Measurements from ENCODE around the gene ARID1B. TPM values are rescaled to one million over a fixed set of nuclear protein-coding genes. Genes with fewer than 3 reads are reported as not detected.

Gene ARID1B
- total and polyA plus RNA-seq, 4 donors, result 7.0 to 49.0 (median 24.2) TPM

GRCh38 chr6:156918647-156919046 lies 141.5 kb downstream of the ARID1B start:
- DNase-seq (ENCODE audit: low spot score), result no peak
- H3K27me3 ChIP-seq (ENCODE audit: control insufficient read depth in 4 of 4, insufficient read depth in 4 of 4, low read length in 3 of 4), result no peaks in the 10 kb centered on the region
- H3K36me3 ChIP-seq (ENCODE audit: control insufficient read depth in 4 of 4, insufficient read depth in 3 of 4, low read depth in 1 of 4, low read length in 3 of 4), result no peaks in the 10 kb centered on the region
- H3K9me3 ChIP-seq (ENCODE audit: control insufficient read depth in 4 of 4, low read length in 3 of 4), result no peaks in the 10 kb centered on the region
- H3K4me1 ChIP-seq (ENCODE audit: control insufficient read depth in 4 of 4, insufficient read depth in 4 of 4, low read length in 3 of 4), result no peaks in the 10 kb centered on the region
- peak overlapping the region in 1 of 2 donors; percentile 9 for H3K9ac ChIP-seq (ENCODE audit: low read depth in 1 of 2, low read length in 2 of 2)
- H3K27ac ChIP-seq (ENCODE audit: low read depth in 1 of 2, low read length in 2 of 2), result no peak overlapping the region
- no peak overlapping the region for H3K4me3 ChIP-seq (ENCODE audit: low read depth in 1 of 3, low read length in 3 of 3)
- no peak for TF ChIP-seq HNF4G (IDR thresholded peaks at IDR 0.05)
- no peak for TF ChIP-seq NR2F2 (IDR thresholded peaks at IDR 0.05)
- TF ChIP-seq GABPA (IDR thresholded peaks at IDR 0.05 in 1 of 2, conservative IDR thresholded peaks at IDR 0.05 in 1 of 2), result no peak
- TF ChIP-seq, protein P1, sequence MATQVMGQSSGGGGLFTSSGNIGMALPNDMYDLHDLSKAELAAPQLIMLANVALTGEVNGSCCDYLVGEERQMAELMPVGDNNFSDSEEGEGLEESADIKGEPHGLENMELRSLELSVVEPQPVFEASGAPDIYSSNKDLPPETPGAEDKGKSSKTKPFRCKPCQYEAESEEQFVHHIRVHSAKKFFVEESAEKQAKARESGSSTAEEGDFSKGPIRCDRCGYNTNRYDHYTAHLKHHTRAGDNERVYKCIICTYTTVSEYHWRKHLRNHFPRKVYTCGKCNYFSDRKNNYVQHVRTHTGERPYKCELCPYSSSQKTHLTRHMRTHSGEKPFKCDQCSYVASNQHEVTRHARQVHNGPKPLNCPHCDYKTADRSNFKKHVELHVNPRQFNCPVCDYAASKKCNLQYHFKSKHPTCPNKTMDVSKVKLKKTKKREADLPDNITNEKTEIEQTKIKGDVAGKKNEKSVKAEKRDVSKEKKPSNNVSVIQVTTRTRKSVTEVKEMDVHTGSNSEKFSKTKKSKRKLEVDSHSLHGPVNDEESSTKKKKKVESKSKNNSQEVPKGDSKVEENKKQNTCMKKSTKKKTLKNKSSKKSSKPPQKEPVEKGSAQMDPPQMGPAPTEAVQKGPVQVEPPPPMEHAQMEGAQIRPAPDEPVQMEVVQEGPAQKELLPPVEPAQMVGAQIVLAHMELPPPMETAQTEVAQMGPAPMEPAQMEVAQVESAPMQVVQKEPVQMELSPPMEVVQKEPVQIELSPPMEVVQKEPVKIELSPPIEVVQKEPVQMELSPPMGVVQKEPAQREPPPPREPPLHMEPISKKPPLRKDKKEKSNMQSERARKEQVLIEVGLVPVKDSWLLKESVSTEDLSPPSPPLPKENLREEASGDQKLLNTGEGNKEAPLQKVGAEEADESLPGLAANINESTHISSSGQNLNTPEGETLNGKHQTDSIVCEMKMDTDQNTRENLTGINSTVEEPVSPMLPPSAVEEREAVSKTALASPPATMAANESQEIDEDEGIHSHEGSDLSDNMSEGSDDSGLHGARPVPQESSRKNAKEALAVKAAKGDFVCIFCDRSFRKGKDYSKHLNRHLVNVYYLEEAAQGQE (IDR thresholded peaks at IDR 0.05), result no peak
- no peak for TF ChIP-seq RAD21 (IDR thresholded peaks at IDR 0.05)
- TF ChIP-seq JUND (IDR thresholded peaks at IDR 0.05), result no peak
- TF ChIP-seq, protein P2, sequence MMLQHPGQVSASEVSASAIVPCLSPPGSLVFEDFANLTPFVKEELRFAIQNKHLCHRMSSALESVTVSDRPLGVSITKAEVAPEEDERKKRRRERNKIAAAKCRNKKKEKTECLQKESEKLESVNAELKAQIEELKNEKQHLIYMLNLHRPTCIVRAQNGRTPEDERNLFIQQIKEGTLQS (IDR thresholded peaks at IDR 0.05), result no peak
- TF ChIP-seq, protein P3, sequence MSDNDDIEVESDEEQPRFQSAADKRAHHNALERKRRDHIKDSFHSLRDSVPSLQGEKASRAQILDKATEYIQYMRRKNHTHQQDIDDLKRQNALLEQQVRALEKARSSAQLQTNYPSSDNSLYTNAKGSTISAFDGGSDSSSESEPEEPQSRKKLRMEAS (IDR thresholded peaks at IDR 0.05), result no peak
- no peak for TF ChIP-seq TAF1 (conservative IDR thresholded peaks at IDR 0.05)
- no peak for TF ChIP-seq SP1 (IDR thresholded peaks at IDR 0.05)
- TF ChIP-seq, protein P4, sequence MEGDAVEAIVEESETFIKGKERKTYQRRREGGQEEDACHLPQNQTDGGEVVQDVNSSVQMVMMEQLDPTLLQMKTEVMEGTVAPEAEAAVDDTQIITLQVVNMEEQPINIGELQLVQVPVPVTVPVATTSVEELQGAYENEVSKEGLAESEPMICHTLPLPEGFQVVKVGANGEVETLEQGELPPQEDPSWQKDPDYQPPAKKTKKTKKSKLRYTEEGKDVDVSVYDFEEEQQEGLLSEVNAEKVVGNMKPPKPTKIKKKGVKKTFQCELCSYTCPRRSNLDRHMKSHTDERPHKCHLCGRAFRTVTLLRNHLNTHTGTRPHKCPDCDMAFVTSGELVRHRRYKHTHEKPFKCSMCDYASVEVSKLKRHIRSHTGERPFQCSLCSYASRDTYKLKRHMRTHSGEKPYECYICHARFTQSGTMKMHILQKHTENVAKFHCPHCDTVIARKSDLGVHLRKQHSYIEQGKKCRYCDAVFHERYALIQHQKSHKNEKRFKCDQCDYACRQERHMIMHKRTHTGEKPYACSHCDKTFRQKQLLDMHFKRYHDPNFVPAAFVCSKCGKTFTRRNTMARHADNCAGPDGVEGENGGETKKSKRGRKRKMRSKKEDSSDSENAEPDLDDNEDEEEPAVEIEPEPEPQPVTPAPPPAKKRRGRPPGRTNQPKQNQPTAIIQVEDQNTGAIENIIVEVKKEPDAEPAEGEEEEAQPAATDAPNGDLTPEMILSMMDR (IDR thresholded peaks at IDR 0.05; ENCODE audit: low read depth, low read length, missing input control), result no peak
- TF ChIP-seq RXRA (IDR thresholded peaks at IDR 0.05), result no peak
- TF ChIP-seq ZBTB33 (IDR thresholded peaks at IDR 0.05), result no peak
- TF ChIP-seq HNF4A (conservative IDR thresholded peaks at IDR 0.05), result no peak
- TF ChIP-seq EGR1 (IDR thresholded peaks at IDR 0.05; ENCODE audit: low read depth in 2 of 2), result no peak
- TF ChIP-seq FOXA2 (IDR thresholded peaks at IDR 0.05), result no peak
- TF ChIP-seq FOXA1 (IDR thresholded peaks at IDR 0.05), result no peak
- no peak for TF ChIP-seq YY1 (IDR thresholded peaks at IDR 0.05)
- 83% methylated on average over 7 of the region's 7 CpGs for WGBS

Measured in liver (tissue), 9 donors.